OCI-M2 (cell line): ENCODE measurements around the gene ERCC8.
"Not testable (repeated sequence)": the region's sequence is repeated elsewhere in the genome, so short reads cannot be mapped to it uniquely, and the experiment has no call there.

Source experiments
- DNase-seq: peaks from one replicate; lab custom pipeline; 2025; ENCODE audit not compliant: unreplicated experiment; lab: John Stamatoyannopoulos, UW

Gene ERCC8

DNA sequence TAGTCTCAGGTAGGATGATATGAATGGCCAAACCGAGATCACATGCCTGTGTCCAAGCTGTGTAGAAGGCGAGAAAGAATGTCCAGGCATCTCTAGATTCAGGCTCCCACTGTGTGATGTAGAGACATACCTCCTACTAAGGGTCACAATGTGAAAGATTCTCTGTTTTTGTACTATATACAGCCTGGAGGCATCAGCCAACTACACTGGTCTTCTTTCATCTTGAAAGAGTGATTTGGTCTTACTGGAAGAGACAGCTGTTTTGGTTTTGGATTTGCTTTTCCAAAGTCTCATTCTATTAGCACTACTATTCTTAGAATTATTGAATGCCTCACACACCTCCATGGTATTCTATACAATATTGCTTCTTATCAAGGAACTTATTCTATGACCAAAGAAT lies 26.4 kb downstream of the ERCC8 start:
- DNase-seq = no peak

DNA sequence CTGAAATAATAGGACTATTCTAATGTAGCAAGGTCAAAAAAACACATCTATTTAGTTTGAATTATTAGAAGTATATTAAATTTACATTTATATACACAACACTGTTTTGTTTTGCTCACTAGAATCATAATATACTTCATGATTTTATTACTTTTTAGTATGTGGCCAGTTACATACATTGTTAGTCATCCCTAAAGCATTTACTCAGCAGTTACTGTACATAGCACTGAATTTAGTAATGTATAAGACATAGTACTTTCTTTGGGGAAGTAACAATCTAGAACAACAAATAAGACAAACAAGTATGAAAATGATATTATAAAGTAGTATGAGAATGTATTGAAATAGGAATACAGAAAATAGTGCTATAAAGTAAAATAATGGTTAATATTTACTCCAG lies 28.2 kb downstream of the ERCC8 start:
- no peak for DNase-seq

DNA sequence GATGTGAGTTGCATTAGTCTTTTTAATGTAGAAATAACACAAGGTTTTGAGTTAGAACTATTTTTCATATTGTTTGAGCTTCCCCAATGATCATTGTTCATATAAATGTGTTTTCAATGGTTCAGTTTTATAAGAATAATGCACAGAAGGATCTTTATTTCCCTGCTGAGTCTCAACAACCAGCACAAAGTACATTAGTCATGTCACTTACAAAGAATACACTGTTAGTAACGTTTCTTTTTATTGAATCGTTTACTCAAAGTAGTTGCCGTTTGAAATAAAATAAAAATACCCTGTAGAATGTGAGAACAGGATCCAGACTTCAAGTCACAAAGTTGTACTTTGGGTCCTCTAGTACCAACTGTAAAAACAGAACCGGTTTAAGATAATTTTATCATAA lies 41.5 kb downstream of the ERCC8 start:
- DNase-seq = no peak

GRCh38 chr5:60896991-60897390 lies 47.9 kb downstream of the ERCC8 start:
- DNase-seq = no peak

DNA sequence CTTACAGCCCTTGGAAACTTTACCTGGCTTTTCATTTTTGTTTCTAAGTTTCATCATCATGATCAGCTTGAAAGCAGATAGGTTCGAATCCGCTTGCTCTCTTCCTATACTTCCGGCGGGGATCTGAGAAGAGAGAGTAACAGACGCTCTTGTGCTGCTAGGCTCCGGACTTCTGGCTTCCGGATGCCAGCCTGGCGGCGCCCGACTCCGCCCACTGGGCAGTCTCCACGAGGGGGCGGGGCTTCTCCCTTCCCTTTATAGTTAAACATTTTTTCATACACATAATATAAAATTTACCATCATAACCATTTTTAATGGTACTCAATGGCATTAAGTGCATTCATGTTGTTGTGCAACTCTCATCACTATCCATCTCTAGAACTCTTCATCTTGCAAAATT lies 51.3 kb downstream of the ERCC8 start:
- DNase-seq = no peak

DNA sequence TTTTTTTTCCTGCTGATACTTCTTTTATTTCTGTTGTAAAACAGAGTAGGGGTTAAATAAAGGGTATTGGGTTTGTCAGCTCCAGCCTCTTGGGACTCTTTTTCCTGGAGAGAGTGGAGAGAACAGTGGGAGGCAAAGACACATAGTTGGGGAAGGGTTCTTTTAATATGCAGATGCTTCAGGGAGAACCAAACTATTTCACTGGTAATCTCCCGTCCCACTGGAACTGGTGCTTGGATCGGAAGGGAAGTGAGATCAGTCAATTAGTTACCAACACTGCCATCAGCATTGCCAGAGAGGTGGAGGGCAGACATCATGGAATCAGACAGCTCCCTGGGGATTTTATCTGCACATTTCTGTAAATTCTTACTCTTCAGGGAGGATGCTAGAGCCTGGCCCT lies 53.2 kb downstream of the ERCC8 start:
- no peak for DNase-seq

- DNase-seq = no peak
These were observed 56.4 kb downstream of the ERCC8 start for GRCh38 chr5:60888359-60889061.

GRCh38 chr5:60887746-60888145 lies 57.1 kb downstream of the ERCC8 start:
- DNase-seq = no peak

DNA sequence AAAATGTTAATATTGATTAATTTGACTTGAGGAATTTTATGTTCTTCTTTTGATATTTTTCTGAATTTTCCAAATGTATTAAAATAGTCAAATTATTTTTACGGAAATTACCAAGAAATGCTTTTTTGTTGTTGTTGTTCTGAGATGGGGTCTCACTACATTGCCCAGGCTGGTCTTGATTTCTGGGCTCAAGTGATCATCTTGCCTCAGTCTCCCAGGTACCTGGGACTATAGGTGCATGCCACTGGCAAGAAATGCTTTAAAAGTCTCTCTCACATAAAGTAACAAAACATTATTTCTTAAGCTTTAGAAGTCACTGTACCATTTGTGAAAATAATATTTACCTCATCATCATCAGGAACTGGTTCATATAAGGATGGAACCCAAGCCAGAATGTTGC lies 57.8 kb downstream of the ERCC8 start:
- DNase-seq = no peak

DNA sequence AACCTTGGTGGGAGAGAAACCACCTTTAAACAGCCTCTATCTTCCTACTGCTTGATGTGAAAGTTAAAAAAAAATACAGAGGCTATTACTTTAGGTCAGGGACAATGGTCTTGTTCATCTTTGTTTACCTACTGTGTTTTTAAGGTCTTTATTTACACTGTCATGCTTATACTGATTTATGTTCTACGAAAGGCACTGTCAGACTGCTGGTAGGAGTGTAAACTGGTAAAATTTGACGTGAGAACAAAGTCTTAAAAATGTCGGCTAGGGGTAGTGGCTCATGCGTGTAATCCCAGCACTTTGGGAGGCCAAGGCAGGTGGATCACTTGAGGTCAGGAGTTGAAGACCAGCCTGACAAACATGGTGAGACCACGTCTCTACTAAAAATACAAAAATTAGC lies 58.7 kb downstream of the ERCC8 start:
- DNase-seq = no peak

GRCh38 chr5:60883229-60883628 lies 61.6 kb downstream of the ERCC8 start:
- DNase-seq = peak; percentile 7

DNA sequence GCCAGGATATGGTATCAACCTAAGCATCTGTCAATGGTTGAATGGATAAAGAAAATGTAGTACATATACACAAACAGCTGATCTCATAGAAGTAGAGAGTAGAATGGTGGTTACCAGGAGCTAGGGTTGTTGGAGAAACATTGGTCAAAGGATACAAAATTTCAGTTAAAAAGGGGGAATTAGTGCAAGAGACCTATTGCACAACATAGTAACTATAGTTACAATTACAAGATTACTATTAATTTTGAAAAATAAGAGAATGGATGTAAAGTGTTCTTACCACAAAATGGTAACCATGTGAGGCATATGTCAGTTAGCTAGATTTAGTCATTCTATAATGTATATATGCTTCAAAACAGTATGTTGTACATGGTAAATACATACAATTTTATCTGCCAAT lies 72.0 kb downstream of the ERCC8 start:
- no peak for DNase-seq

- no peak for DNase-seq
These were observed 74.0 kb downstream of the ERCC8 start for GRCh38 chr5:60870857-60871256.

DNA sequence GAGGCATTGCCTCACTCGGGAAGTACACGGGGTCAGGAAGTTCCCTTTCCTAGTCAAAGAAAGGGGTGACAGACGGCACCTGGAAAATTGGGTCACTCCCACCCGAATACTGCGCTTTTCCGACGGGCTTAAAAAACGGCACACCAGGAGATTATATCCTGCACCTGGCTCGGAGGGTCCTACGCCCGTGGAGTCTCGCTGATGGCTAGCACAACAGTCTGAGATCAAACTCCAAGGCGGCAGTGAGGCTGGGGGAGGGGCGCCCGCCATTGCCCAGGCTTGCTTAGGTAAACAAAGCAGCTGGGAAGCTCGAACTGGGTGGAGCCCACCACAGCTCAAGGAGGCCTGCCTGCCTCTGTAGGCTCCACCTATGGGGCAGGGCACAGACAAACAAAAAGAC lies 84.3 kb downstream of the ERCC8 start:
- DNase-seq = not testable (repeated sequence)

DNA sequence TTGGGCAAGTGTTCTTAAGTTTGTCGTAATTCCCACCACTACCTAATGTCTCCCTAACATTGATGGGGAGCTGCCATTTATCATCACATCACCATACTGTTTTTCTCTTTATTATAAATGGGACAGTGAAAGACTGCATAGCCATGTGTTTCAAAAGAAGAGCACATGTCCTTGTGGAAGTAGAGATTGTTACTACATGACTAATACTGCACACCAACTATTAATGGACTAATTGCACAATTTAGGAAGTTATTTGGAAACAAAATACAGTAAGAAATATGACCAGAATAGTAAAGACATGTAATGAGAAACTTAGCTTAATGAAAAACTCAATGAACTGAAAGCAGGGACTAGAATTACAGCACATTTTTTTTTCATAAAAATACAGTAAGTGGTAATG lies 88.8 kb downstream of the ERCC8 start:
- no peak for DNase-seq

- DNase-seq = no peak
These were observed 91.9 kb downstream of the ERCC8 start for GRCh38 chr5:60852940-60853339.

DNA sequence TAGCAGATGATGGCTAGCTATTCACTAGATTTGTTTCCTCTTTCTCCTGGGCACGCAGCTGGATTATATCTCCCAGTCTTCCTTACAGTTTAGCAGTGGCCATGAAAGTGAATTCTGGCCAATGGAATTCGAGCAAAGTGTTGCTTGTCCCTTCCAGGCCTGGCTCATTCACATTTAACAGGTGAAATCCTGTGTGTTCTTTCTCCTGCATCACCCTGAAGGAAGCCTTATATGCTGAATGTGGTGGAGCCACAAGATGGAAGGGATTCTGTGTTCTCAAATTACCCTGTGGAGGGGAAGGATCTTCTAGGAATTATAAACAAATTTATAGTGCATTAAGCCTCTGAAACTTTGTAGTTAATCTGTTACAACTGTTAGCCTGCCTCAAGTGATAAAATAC lies 92.6 kb downstream of the ERCC8 start:
- no peak for DNase-seq

- DNase-seq = no peak
These were observed 93.2 kb downstream of the ERCC8 start for GRCh38 chr5:60851626-60852025.

GRCh38 chr5:60846298-60846697 lies 98.6 kb downstream of the ERCC8 start:
- DNase-seq = no peak

GRCh38 chr5:60843936-60844905 lies 100.6 kb downstream of the ERCC8 start, which contains the start of gene ELOVL7:
ELOVL7 (minus strand) TSS chr5:60844269; CDS start chr5:60787397, 56,872 bp downstream.
- no peak for DNase-seq

DNA sequence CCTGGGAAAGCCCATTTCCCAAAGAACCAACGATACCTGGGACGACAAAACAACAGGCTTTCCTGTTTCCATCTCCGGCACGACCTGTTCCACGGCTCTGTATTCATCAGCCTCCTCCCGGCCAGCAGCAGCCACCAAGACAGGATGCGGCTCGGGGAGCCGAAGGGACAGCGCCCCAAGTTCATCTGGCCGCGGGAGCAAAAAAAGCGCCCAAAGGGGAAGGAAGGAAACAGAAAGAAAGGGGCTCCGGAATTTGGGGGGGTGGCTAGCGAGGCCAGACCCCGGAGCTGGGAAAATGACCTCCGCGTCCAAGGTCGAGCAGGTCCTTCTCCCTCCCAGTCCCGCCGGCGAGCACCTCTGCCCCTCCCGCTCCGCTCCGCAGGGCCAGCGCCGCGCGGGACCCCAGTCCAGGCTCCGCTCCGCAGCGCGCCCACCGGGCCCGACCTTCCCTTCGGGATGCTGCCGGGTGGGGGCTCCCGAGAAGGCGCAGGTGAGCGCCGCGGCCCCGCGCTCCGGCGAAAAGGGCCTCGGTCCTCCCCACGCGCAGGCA lies 101.4 kb downstream of the ERCC8 start:
- DNase-seq = no peak

- DNase-seq = no peak
These were observed 101.9 kb downstream of the ERCC8 start for GRCh38 chr5:60842871-60843385.
